Loucy (cell line): Measurements from ENCODE around the gene PRSS1.
"Not testable (repeated sequence)": the region's sequence is repeated elsewhere in the genome, so short reads cannot be mapped to it uniquely, and the experiment has no call there.

Experiments used
- H2AFZ ChIP-seq: fragments of 200-600 bp; sonication (generic); 2 replicates; pipeline ENCODE4 v1.6.0; 2016; ENCODE audit warnings: antibody characterized with exemption, mild to moderate bottlenecking, low read length, moderate library complexity
- H3F3A ChIP-seq: fragments of 200-600 bp; 2 replicates; pipeline ENCODE4 v1.6.0; 2016; ENCODE audit warnings: antibody characterized with exemption, low read depth, mild to moderate bottlenecking
- H3K27me3 ChIP-seq: fragments of 200-600 bp; sonication (generic); 2 replicates; pipeline ENCODE4 v1.6.1; 2014; ENCODE audit warnings: low read length, mild to moderate bottlenecking; ENCODE audit not compliant: insufficient read depth, poor library complexity, severe bottlenecking
- H3K36me3 ChIP-seq: fragments of 200-600 bp; sonication (generic); 2 replicates; pipeline ENCODE4 v1.6.1; 2016; ENCODE audit warnings: low read length; ENCODE audit not compliant: insufficient read depth
- H3K4me1 ChIP-seq: fragments of 200-600 bp; sonication (generic); 2 replicates; pipeline ENCODE4 v1.5.1; 2014; ENCODE audit warnings: low read length, mild to moderate bottlenecking; ENCODE audit not compliant: insufficient read depth, poor library complexity, severe bottlenecking
- H3K4me2 ChIP-seq: fragments of 200-600 bp; sonication (generic); 2 replicates; pipeline ENCODE4 v1.6.0; 2014; ENCODE audit warnings: antibody characterized with exemption, low read length, low read depth, mild to moderate bottlenecking; ENCODE audit not compliant: poor library complexity, severe bottlenecking
- H3K4me3 ChIP-seq: fragments of 200-600 bp; sonication (generic); 2 replicates; pipeline ENCODE4 v1.5.1; 2014; ENCODE audit warnings: low read length, mild to moderate bottlenecking, mixed read lengths; ENCODE audit not compliant: poor library complexity, severe bottlenecking
- H3K79me2 ChIP-seq: fragments of 200-600 bp; sonication (generic); 2 replicates; pipeline ENCODE4 v1.6.1; 2014; ENCODE audit warnings: low read length; ENCODE audit not compliant: insufficient read depth
- H3K9ac ChIP-seq: fragments of 200-600 bp; sonication (generic); 2 replicates; pipeline ENCODE4 v1.6.0; 2014; ENCODE audit warnings: mild to moderate bottlenecking, low read depth, low read length, moderate library complexity; ENCODE audit not compliant: poor library complexity, severe bottlenecking
- H3K9me2 ChIP-seq: fragments of 200-600 bp; sonication (generic); replicated peaks from 2 replicates; pipeline ENCODE4 v1.6.1; 2016; ENCODE audit warnings: low read depth, low read length, mixed read lengths
- H3K9me3 ChIP-seq: fragments of 200-600 bp; sonication (generic); 2 replicates; pipeline ENCODE4 v1.6.1; 2014; ENCODE audit warnings: mild to moderate bottlenecking, antibody characterized with exemption, low read length, low read depth; ENCODE audit not compliant: insufficient read depth
- H4K20me1 ChIP-seq: fragments of 200-600 bp; sonication (generic); 2 replicates; pipeline ENCODE4 v1.6.0; 2014; ENCODE audit warnings: antibody characterized with exemption, low read length, mild to moderate bottlenecking; ENCODE audit not compliant: insufficient read depth, poor library complexity, severe bottlenecking
- CTCF ChIP-seq: fragments of 200-600 bp; sonication (generic); conservative IDR thresholded peaks from 2 replicates; pipeline ENCODE4 v1.5.1; 2014; ENCODE audit warnings: mild to moderate bottlenecking, antibody characterized with exemption, low read length
- EZH2phosphoT487 ChIP-seq: fragments of 200-600 bp; IDR thresholded peaks from 2 replicates; pipeline ENCODE4 v1.6.1; 2018; ENCODE audit warnings: antibody characterized with exemption, mild to moderate bottlenecking, moderate library complexity, borderline replicate concordance

Gene PRSS1

GRCh38 chr7:142749218-142749993, at the start of gene PRSS1:
Gene PRSS1, plus strand, starts transcription at chr7:142749472. Its CDS starts 13 bp downstream, at chr7:142749485.
- H3K4me1 ChIP-seq: no peaks in the 10 kb centered on the region
- no peaks in the 10 kb centered on the region for H3K79me2 ChIP-seq
- H3K9me2 ChIP-seq: no peaks in the 10 kb centered on the region
- no peak within 1 kb of the TSS for H3K4me2 ChIP-seq
- no peaks in the 10 kb centered on the region for H3F3A ChIP-seq
- H3K9me3 ChIP-seq: no peaks in the 10 kb centered on the region
- TF ChIP-seq CTCF: no peak
- no peak for TF ChIP-seq EZH2phosphoT487
- no peak within 1 kb of the TSS for H3K4me3 ChIP-seq
- no peaks in the 10 kb centered on the region for H3K36me3 ChIP-seq
- no peak within 1 kb of the TSS for H2AFZ ChIP-seq
- H3K27me3 ChIP-seq: no peaks in the 10 kb centered on the region
- no peaks in the 10 kb centered on the region for H4K20me1 ChIP-seq
- H3K9ac ChIP-seq: no peak within 1 kb of the TSS

- H3K9me2 ChIP-seq, H2AFZ ChIP-seq, H4K20me1 ChIP-seq, H3K4me3 ChIP-seq, H3K36me3 ChIP-seq, H3K4me2 ChIP-seq, H3K27me3 ChIP-seq, H3K4me1 ChIP-seq, H3K79me2 ChIP-seq, H3K9ac ChIP-seq, H3F3A ChIP-seq, H3K9me3 ChIP-seq: not testable (repeated sequence)
Observed at GRCh38 chr7:142700935-142701334, 48.3 kb upstream of the PRSS1 start.

GRCh38 chr7:142703655-142704305, 45.5 kb upstream of the PRSS1 start:
- no peak overlapping the region for H3K4me2 ChIP-seq

GRCh38 chr7:142708726-142709125, 40.5 kb upstream of the PRSS1 start:
- not testable (repeated sequence) for H3F3A ChIP-seq, H3K79me2 ChIP-seq, H2AFZ ChIP-seq, H3K4me3 ChIP-seq, H3K9me3 ChIP-seq, H3K36me3 ChIP-seq, H3K9ac ChIP-seq, H3K9me2 ChIP-seq, H3K27me3 ChIP-seq, H4K20me1 ChIP-seq, H3K4me2 ChIP-seq, H3K4me1 ChIP-seq

More at GRCh38 chr7:142703655-142704305, 45.5 kb upstream of the PRSS1 start:
- Histone ChIP-seq H3F3A (no peaks in the 10 kb centered on the region), H3K9me3 (no peaks in the 10 kb centered on the region), H3K27me3 (no peaks in the 10 kb centered on the region), H2AFZ (no peak overlapping the region), H4K20me1 (no peaks in the 10 kb centered on the region), H3K4me1 (no peaks in the 10 kb centered on the region), H3K79me2 (no peaks in the 10 kb centered on the region), H3K4me3 (no peak overlapping the region), H3K9me2 (no peaks in the 10 kb centered on the region), H3K9ac (no peak overlapping the region), H3K36me3 (no peaks in the 10 kb centered on the region)
- no peak for TF ChIP-seq CTCF
- no peak for TF ChIP-seq EZH2phosphoT487
